GM19099 (cell line): Measurements from ENCODE around the gene CCDC15.

Experiments
- POLR2A ChIP-seq: IDR thresholded peaks from 3 replicates; pipeline ENCODE4 v1.6.1; 2011; ENCODE audit warnings: low read depth; ENCODE audit not compliant: insufficient read length; ENCODE audit errors: extremely low read depth

CCDC15 gene

GRCh38 chr11:124970925-124971324 is 16.9 kb downstream of the CCDC15 start:
- no peak for TF ChIP-seq POLR2A

GRCh38 chr11:124971810-124972209 is 17.8 kb downstream of the CCDC15 start:
- no peak for TF ChIP-seq POLR2A

- TF ChIP-seq POLR2A = no peak
These were observed 22.5 kb downstream of the CCDC15 start for GRCh38 chr11:124976531-124976930.

- no peak for TF ChIP-seq POLR2A
These were observed 23.0 kb downstream of the CCDC15 start for GRCh38 chr11:124977006-124977405.

- no peak for TF ChIP-seq POLR2A
These were observed 24.3 kb downstream of the CCDC15 start for GRCh38 chr11:124978316-124978715.

GRCh38 chr11:124982043-124982442 is 28.0 kb downstream of the CCDC15 start:
- TF ChIP-seq POLR2A = no peak

GRCh38 chr11:124983674-124984511 is 29.9 kb downstream of the CCDC15 start:
- no peak for TF ChIP-seq POLR2A

GRCh38 chr11:124984512-124984854 is 30.5 kb downstream of the CCDC15 start:
- no peak for TF ChIP-seq POLR2A

- no peak for TF ChIP-seq POLR2A
These were observed 33.1 kb downstream of the CCDC15 start for GRCh38 chr11:124987096-124987495.

- no peak for TF ChIP-seq POLR2A
These were observed 34.1 kb downstream of the CCDC15 start for GRCh38 chr11:124988063-124988462.

GRCh38 chr11:125001079-125001778 is 47.2 kb downstream of the CCDC15 start:
- TF ChIP-seq POLR2A = no peak

- no peak for TF ChIP-seq POLR2A
These were observed 47.8 kb downstream of the CCDC15 start for GRCh38 chr11:125001849-125002248.

GRCh38 chr11:125005491-125005890 is 51.5 kb downstream of the CCDC15 start:
- TF ChIP-seq POLR2A = no peak

GRCh38 chr11:125016413-125016812 is 62.4 kb downstream of the CCDC15 start:
- TF ChIP-seq POLR2A = no peak

- TF ChIP-seq POLR2A = no peak
These were observed 66.3 kb downstream of the CCDC15 start for GRCh38 chr11:125020342-125020741.

- no peak for TF ChIP-seq POLR2A
These were observed 68.5 kb downstream of the CCDC15 start for GRCh38 chr11:125022551-125022950.
